Measurements from ENCODE around the gene PNKP.

PNKP gene

GRCh38 chr19:49882643-49883042 is 15.3 kb upstream of the PNKP start:
- Histone ChIP-seq H3K36me3 (ENCODE audit: control insufficient read depth in 1 of 2, insufficient read depth in 2 of 2, low read length in 2 of 2) (peaks cover 31 to 62% of the 10 kb centered on the region in 2 donors), H3K27ac (ENCODE audit: low read depth, low read length) (no peak overlapping the region), H3K9me3 (ENCODE audit: control insufficient read depth in 1 of 2, low read length in 2 of 2) (peaks cover 0 to 4% of the 10 kb centered on the region in 2 donors), H3K27me3 (ENCODE audit: control insufficient read depth in 1 of 2, insufficient read depth in 2 of 2, low read length in 2 of 2) (no peaks in the 10 kb centered on the region), H3K4me1 (ENCODE audit: control insufficient read depth in 1 of 2, insufficient read depth in 2 of 2, low read length in 2 of 2) (peaks cover 21 to 26% of the 10 kb centered on the region in 2 donors), H3K9ac (ENCODE audit: low read depth in 1 of 2, low read length in 2 of 2) (no peak overlapping the region), H3K4me3 (ENCODE audit: low read depth in 1 of 2, low read length in 2 of 2) (no peak overlapping the region)

- peaks cover 31 to 62% of the 10 kb centered on the region in 2 donors for H3K36me3 ChIP-seq (ENCODE audit: control insufficient read depth in 1 of 2, insufficient read depth in 2 of 2, low read length in 2 of 2)
- no peak overlapping the region for H3K27ac ChIP-seq (ENCODE audit: low read depth, low read length)
- H3K9me3 ChIP-seq (ENCODE audit: control insufficient read depth in 1 of 2, low read length in 2 of 2): peaks cover 0 to 4% of the 10 kb centered on the region in 2 donors
- H3K9ac ChIP-seq (ENCODE audit: low read depth in 1 of 2, low read length in 2 of 2): no peak overlapping the region
- no peaks in the 10 kb centered on the region for H3K27me3 ChIP-seq (ENCODE audit: control insufficient read depth in 1 of 2, insufficient read depth in 2 of 2, low read length in 2 of 2)
- peaks cover 14 to 18% of the 10 kb centered on the region in 2 donors for H3K4me1 ChIP-seq (ENCODE audit: control insufficient read depth in 1 of 2, insufficient read depth in 2 of 2, low read length in 2 of 2)
- no peak overlapping the region for H3K4me3 ChIP-seq (ENCODE audit: low read depth in 1 of 2, low read length in 2 of 2)
Observed at GRCh38 chr19:49881672-49882394, 14.5 kb upstream of the PNKP start.

GRCh38 chr19:49881186-49881585 is 13.8 kb upstream of the PNKP start:
- no peaks in the 10 kb centered on the region for H3K27me3 ChIP-seq (ENCODE audit: control insufficient read depth in 1 of 2, insufficient read depth in 2 of 2, low read length in 2 of 2)
- H3K36me3 ChIP-seq (ENCODE audit: control insufficient read depth in 1 of 2, insufficient read depth in 2 of 2, low read length in 2 of 2): peaks cover 31 to 62% of the 10 kb centered on the region in 2 donors
- no peak overlapping the region for H3K27ac ChIP-seq (ENCODE audit: low read depth, low read length)
- H3K4me1 ChIP-seq (ENCODE audit: control insufficient read depth in 1 of 2, insufficient read depth in 2 of 2, low read length in 2 of 2): peaks cover 14 to 18% of the 10 kb centered on the region in 2 donors
- H3K9me3 ChIP-seq (ENCODE audit: control insufficient read depth in 1 of 2, low read length in 2 of 2): peaks cover 0 to 4% of the 10 kb centered on the region in 2 donors
- H3K4me3 ChIP-seq (ENCODE audit: low read depth in 1 of 2, low read length in 2 of 2): no peak overlapping the region
- H3K9ac ChIP-seq (ENCODE audit: low read depth in 1 of 2, low read length in 2 of 2): no peak overlapping the region

- peaks cover 0 to 4% of the 10 kb centered on the region in 2 donors for H3K9me3 ChIP-seq (ENCODE audit: control insufficient read depth in 1 of 2, low read length in 2 of 2)
- no peak overlapping the region for H3K4me3 ChIP-seq (ENCODE audit: low read depth in 1 of 2, low read length in 2 of 2)
- peaks cover 31 to 62% of the 10 kb centered on the region in 2 donors for H3K36me3 ChIP-seq (ENCODE audit: control insufficient read depth in 1 of 2, insufficient read depth in 2 of 2, low read length in 2 of 2)
- no peaks in the 10 kb centered on the region for H3K27me3 ChIP-seq (ENCODE audit: control insufficient read depth in 1 of 2, insufficient read depth in 2 of 2, low read length in 2 of 2)
- no peak overlapping the region for H3K9ac ChIP-seq (ENCODE audit: low read depth in 1 of 2, low read length in 2 of 2)
- no peak overlapping the region for H3K27ac ChIP-seq (ENCODE audit: low read depth, low read length)
- H3K4me1 ChIP-seq (ENCODE audit: control insufficient read depth in 1 of 2, insufficient read depth in 2 of 2, low read length in 2 of 2): peaks cover 18 to 25% of the 10 kb centered on the region in 2 donors
Observed at GRCh38 chr19:49880162-49880869, 12.9 kb upstream of the PNKP start.

- Histone ChIP-seq H3K9me3 (ENCODE audit: control insufficient read depth in 1 of 2, low read length in 2 of 2) (peaks cover 0 to 4% of the 10 kb centered on the region in 2 donors), H3K27ac (ENCODE audit: low read depth, low read length) (no peak overlapping the region), H3K9ac (ENCODE audit: low read depth in 1 of 2, low read length in 2 of 2) (no peak overlapping the region), H3K27me3 (ENCODE audit: control insufficient read depth in 1 of 2, insufficient read depth in 2 of 2, low read length in 2 of 2) (no peaks in the 10 kb centered on the region), H3K4me1 (ENCODE audit: control insufficient read depth in 1 of 2, insufficient read depth in 2 of 2, low read length in 2 of 2) (peaks cover 26 to 28% of the 10 kb centered on the region in 2 donors), H3K36me3 (ENCODE audit: control insufficient read depth in 1 of 2, insufficient read depth in 2 of 2, low read length in 2 of 2) (peaks cover 31 to 58% of the 10 kb centered on the region in 2 donors), H3K4me3 (ENCODE audit: low read depth in 1 of 2, low read length in 2 of 2) (no peak overlapping the region)
Observed at GRCh38 chr19:49879243-49879963, 12.0 kb upstream of the PNKP start.

- H3K36me3 ChIP-seq (ENCODE audit: control insufficient read depth in 1 of 2, insufficient read depth in 2 of 2, low read length in 2 of 2): peaks cover 28 to 54% of the 10 kb centered on the region in 2 donors
- peak overlapping the region in 1 of 2 donors; percentile 95 for H3K4me3 ChIP-seq (ENCODE audit: low read depth in 1 of 2, low read length in 2 of 2)
- H3K27me3 ChIP-seq (ENCODE audit: control insufficient read depth in 1 of 2, insufficient read depth in 2 of 2, low read length in 2 of 2): no peaks in the 10 kb centered on the region
- H3K4me1 ChIP-seq (ENCODE audit: control insufficient read depth in 1 of 2, insufficient read depth in 2 of 2, low read length in 2 of 2): peaks cover 26 to 28% of the 10 kb centered on the region in 2 donors
- H3K27ac ChIP-seq (ENCODE audit: low read depth, low read length): no peak overlapping the region
- peak overlapping the region; percentile 72 to 86 for H3K9ac ChIP-seq (ENCODE audit: low read depth in 1 of 2, low read length in 2 of 2)
- H3K9me3 ChIP-seq (ENCODE audit: control insufficient read depth in 1 of 2, low read length in 2 of 2): peaks cover 0 to 4% of the 10 kb centered on the region in 2 donors
Observed at GRCh38 chr19:49878744-49879070, 11.3 kb upstream of the PNKP start.

- peak overlapping the region; percentile 72 to 86 for H3K9ac ChIP-seq (ENCODE audit: low read depth in 1 of 2, low read length in 2 of 2)
- peak overlapping the region; percentile 98 for H3K27ac ChIP-seq (ENCODE audit: low read depth, low read length)
- H3K36me3 ChIP-seq (ENCODE audit: control insufficient read depth in 1 of 2, insufficient read depth in 2 of 2, low read length in 2 of 2): peaks cover 22 to 48% of the 10 kb centered on the region in 2 donors
- H3K9me3 ChIP-seq (ENCODE audit: control insufficient read depth in 1 of 2, low read length in 2 of 2): peaks cover 0 to 4% of the 10 kb centered on the region in 2 donors
- H3K4me3 ChIP-seq (ENCODE audit: low read depth in 1 of 2, low read length in 2 of 2): peak overlapping the region; percentile 95 to 99
- H3K27me3 ChIP-seq (ENCODE audit: control insufficient read depth in 1 of 2, insufficient read depth in 2 of 2, low read length in 2 of 2): no peaks in the 10 kb centered on the region
- H3K4me1 ChIP-seq (ENCODE audit: control insufficient read depth in 1 of 2, insufficient read depth in 2 of 2, low read length in 2 of 2): peaks cover 26 to 28% of the 10 kb centered on the region in 2 donors
Observed at GRCh38 chr19:49877879-49878743, 10.7 kb upstream of the PNKP start.

- H3K9me3 ChIP-seq (ENCODE audit: control insufficient read depth in 1 of 2, low read length in 2 of 2): no peaks in the 10 kb centered on the region
- H3K27me3 ChIP-seq (ENCODE audit: control insufficient read depth in 1 of 2, insufficient read depth in 2 of 2, low read length in 2 of 2): no peaks in the 10 kb centered on the region
- peaks cover 13 to 39% of the 10 kb centered on the region in 2 donors for H3K36me3 ChIP-seq (ENCODE audit: control insufficient read depth in 1 of 2, insufficient read depth in 2 of 2, low read length in 2 of 2)
- peak within 1 kb of the TSS; percentile 98 for H3K27ac ChIP-seq (ENCODE audit: low read depth, low read length)
- H3K9ac ChIP-seq (ENCODE audit: low read depth in 1 of 2, low read length in 2 of 2): peak within 1 kb of the TSS; percentile 95 to 100
- H3K4me1 ChIP-seq (ENCODE audit: control insufficient read depth in 1 of 2, insufficient read depth in 2 of 2, low read length in 2 of 2): peaks cover 26 to 28% of the 10 kb centered on the region in 2 donors
- peak within 1 kb of the TSS; percentile 95 to 99 for H3K4me3 ChIP-seq (ENCODE audit: low read depth in 1 of 2, low read length in 2 of 2)
Observed at GRCh38 chr19:49877020-49877878, 9.9 kb upstream of the PNKP start, which contains the start of the genes AKT1S1 and TBC1D17. AKT1S1 (minus strand) TSS chr19:49877355; CDS start chr19:49873295, 4,060 bp downstream. TBC1D17 (plus strand) TSS chr19:49877702; CDS start chr19:49877724, 22 bp downstream.

Data from duodenal mucosa (tissue), 2 donors.